SK-N-SH treated with all-trans-retinoic acid at 6 μM for 48 hours (cell line): ENCODE results near the gene TEX2.

Source experiments
- ATAC-seq: fragments of 200-7000 bp; cut with Tn5 transposase; 3 replicates; pipeline ENCODE4 v1.9.1; 2020; ENCODE audit warnings: mild to moderate bottlenecking, moderate library complexity
- ARNTL ChIP-seq: fragments of 450-650 bp; formaldehyde crosslinking; IDR thresholded peaks from 2 replicates; pipeline ENCODE4 v1.5.0; 2020; ENCODE audit warnings: low read depth, mild to moderate bottlenecking, moderate library complexity, borderline replicate concordance
- CSDC2 ChIP-seq: fragments of 250-450 bp; sonication (Bioruptor Pico); IDR thresholded peaks from 2 replicates; pipeline ENCODE4 v1.5.0; 2020; ENCODE audit warnings: mild to moderate bottlenecking, moderate library complexity
- ESRRG ChIP-seq: fragments of 250-450 bp; sonication (Bioruptor Pico); IDR thresholded peaks from 2 replicates; pipeline ENCODE4 v1.6.1; 2021; ENCODE audit warnings: mild to moderate bottlenecking
- GLIS3 ChIP-seq: fragments of 250-450 bp; sonication (Bioruptor Pico); IDR thresholded peaks from 2 replicates; pipeline ENCODE4 v1.5.0; 2020; ENCODE audit warnings: mild to moderate bottlenecking, moderate library complexity
- ISL1 ChIP-seq: fragments of 250-450 bp; sonication (Bioruptor Pico); IDR thresholded peaks from 2 replicates; pipeline ENCODE4 v2.1.2; 2022; ENCODE audit warnings: mild to moderate bottlenecking, moderate library complexity
- OSR1 ChIP-seq: fragments of 250-450 bp; sonication (Bioruptor Pico); IDR thresholded peaks from 2 replicates; pipeline ENCODE4 v1.8.0; 2022; ENCODE audit warnings: moderate library complexity, mild to moderate bottlenecking, inconsistent platforms
- PPARA ChIP-seq: fragments of 250-450 bp; sonication (Bioruptor Pico); IDR thresholded peaks from 2 replicates; pipeline ENCODE4 v1.5.0; 2020; ENCODE audit warnings: mild to moderate bottlenecking, borderline replicate concordance
- RARB ChIP-seq: fragments of 250-450 bp; sonication (Bioruptor Pico); IDR thresholded peaks from 2 replicates; pipeline ENCODE4 v1.8.0; 2021; ENCODE audit warnings: mild to moderate bottlenecking, moderate library complexity
- SNAI2 ChIP-seq: fragments of 250-450 bp; sonication (Bioruptor Pico); IDR thresholded peaks from 2 replicates; pipeline ENCODE4 v1.5.0; 2020; ENCODE audit warnings: mild to moderate bottlenecking, moderate library complexity
- TCF4 ChIP-seq: fragments of 250-450 bp; sonication (Bioruptor Pico); IDR thresholded peaks from 2 replicates; pipeline ENCODE4 v1.8.0; 2021; ENCODE audit warnings: mild to moderate bottlenecking, moderate library complexity, borderline replicate concordance
- TOX ChIP-seq: fragments of 250-450 bp; sonication (Bioruptor Pico); IDR thresholded peaks from 2 replicates; pipeline ENCODE4 v1.8.0; 2021; ENCODE audit warnings: mild to moderate bottlenecking, moderate library complexity, borderline replicate concordance
- ZC3H10 ChIP-seq: fragments of 250-450 bp; sonication (Bioruptor Pico); IDR thresholded peaks from 2 replicates; pipeline ENCODE4 v1.5.1; 2021; ENCODE audit warnings: mild to moderate bottlenecking, moderate library complexity
- ZFP3 ChIP-seq: fragments of 250-450 bp; sonication (Bioruptor Pico); IDR thresholded peaks from 2 replicates; pipeline ENCODE4 v1.5.0; 2020; ENCODE audit warnings: mild to moderate bottlenecking, moderate library complexity
- ZFP30 ChIP-seq: fragments of 450-650 bp; formaldehyde crosslinking; IDR thresholded peaks from 2 replicates; pipeline ENCODE4 v1.5.0; 2022; ENCODE audit warnings: mild to moderate bottlenecking, moderate library complexity
- ZNF565 ChIP-seq: fragments of 450-650 bp; formaldehyde crosslinking; conservative IDR thresholded peaks from 2 replicates; pipeline ENCODE4 v1.5.0; 2020; ENCODE audit warnings: low read depth, mild to moderate bottlenecking, moderate library complexity
- ZNF70 ChIP-seq: fragments of 450-650 bp; formaldehyde crosslinking; IDR thresholded peaks from 2 replicates; pipeline ENCODE4 v1.5.0; 2020; ENCODE audit warnings: mild to moderate bottlenecking, moderate library complexity
- ZNF8 ChIP-seq: fragments of 450-650 bp; formaldehyde crosslinking; IDR thresholded peaks from 2 replicates; pipeline ENCODE4 v1.5.0; 2020; ENCODE audit warnings: mild to moderate bottlenecking, moderate library complexity
- TF ChIP-seq, protein P1 (sequence below): fragments of 250-450 bp; sonication (Bioruptor Pico); IDR thresholded peaks from 2 replicates; pipeline ENCODE4 v1.8.0; 2020; ENCODE audit warnings: mild to moderate bottlenecking, moderate library complexity, borderline replicate concordance
- TF ChIP-seq, protein P2 (sequence below): fragments of 250-450 bp; sonication (Bioruptor Pico); IDR thresholded peaks from 2 replicates; pipeline ENCODE4 v1.8.0; 2021; ENCODE audit warnings: low read depth, mild to moderate bottlenecking, moderate library complexity, borderline replicate concordance
- TF ChIP-seq, protein P3 (sequence below): fragments of 250-450 bp; sonication (Bioruptor Pico); IDR thresholded peaks from 2 replicates; pipeline ENCODE4 v1.5.0; 2020; ENCODE audit warnings: mild to moderate bottlenecking, moderate library complexity
- TF ChIP-seq, protein P4 (sequence below): fragments of 250-450 bp; sonication (Bioruptor Pico); IDR thresholded peaks from 2 replicates; pipeline ENCODE4 v1.5.1; 2021; ENCODE audit warnings: mild to moderate bottlenecking, moderate library complexity

Gene TEX2

DNA sequence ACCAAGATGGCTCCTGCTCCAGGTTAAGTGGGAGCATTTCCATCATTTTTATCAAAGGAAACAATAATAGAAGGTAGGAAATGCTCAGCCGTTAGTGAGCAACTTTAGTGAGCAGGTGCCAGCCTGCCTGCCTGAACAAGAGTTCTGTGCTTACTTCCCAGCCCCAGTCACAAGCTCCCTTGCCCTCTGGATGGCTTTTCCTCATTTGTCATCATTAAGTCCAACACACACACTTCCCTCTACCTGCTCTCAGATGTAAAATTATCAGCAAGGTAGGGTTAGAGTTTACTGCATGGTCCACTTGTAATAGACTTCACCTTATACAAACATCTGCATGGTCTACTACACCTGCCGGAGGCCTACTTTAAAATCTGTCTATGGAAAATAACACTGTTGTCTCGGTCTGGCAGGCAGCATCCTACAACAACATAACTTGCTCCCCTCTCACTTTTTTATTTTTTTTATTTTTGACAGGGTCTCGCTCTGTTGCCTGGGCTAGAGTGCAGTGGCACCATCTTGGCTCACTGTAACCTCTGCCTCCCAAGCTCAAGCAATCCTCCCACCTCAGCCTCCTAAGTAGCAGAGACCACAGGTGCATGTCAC is 12.7 kb downstream of the TEX2 start (continued):
- no peak for TF ChIP-seq ESRRG (CRISPR knock-in tag)
- TF ChIP-seq, protein P1, sequence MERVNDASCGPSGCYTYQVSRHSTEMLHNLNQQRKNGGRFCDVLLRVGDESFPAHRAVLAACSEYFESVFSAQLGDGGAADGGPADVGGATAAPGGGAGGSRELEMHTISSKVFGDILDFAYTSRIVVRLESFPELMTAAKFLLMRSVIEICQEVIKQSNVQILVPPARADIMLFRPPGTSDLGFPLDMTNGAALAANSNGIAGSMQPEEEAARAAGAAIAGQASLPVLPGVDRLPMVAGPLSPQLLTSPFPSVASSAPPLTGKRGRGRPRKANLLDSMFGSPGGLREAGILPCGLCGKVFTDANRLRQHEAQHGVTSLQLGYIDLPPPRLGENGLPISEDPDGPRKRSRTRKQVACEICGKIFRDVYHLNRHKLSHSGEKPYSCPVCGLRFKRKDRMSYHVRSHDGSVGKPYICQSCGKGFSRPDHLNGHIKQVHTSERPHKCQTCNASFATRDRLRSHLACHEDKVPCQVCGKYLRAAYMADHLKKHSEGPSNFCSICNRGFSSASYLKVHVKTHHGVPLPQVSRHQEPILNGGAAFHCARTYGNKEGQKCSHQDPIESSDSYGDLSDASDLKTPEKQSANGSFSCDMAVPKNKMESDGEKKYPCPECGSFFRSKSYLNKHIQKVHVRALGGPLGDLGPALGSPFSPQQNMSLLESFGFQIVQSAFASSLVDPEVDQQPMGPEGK (CRISPR knock-in tag), result no peak
- TF ChIP-seq OSR1 (CRISPR knock-in tag), result no peak

DNA sequence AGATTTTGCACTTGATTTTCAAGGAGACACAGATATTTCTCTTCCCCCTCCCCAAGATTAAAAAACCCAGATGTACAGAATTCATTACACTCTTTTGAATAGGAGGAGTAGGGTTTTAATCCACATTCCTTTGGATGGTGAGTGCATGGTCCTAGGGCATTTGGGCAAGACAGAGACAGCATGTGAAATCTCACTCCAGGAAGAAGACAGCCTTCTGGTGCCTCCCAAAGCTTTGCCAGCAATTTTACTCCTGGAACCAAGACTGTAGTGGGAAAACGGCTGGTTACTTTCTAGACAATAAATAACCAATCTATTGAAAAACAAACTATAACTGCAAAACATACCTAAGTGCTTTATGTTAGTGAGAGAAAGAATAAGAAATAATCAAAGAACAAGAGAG is 15.2 kb downstream of the TEX2 start:
- no peak for ATAC-seq
- TF ChIP-seq ZFP3 (CRISPR knock-in tag) (no peak), OSR1 (CRISPR knock-in tag) (no peak), ARNTL (no peak), ZNF70 (CRISPR knock-in tag) (no peak), SNAI2 (CRISPR knock-in tag) (no peak), PPARA (CRISPR knock-in tag) (no peak), TOX (CRISPR knock-in tag) (no peak), GLIS3 (CRISPR knock-in tag) (no peak), CSDC2 (CRISPR knock-in tag) (no peak), ISL1 (no peak), ZNF8 (no peak), ZNF565 (CRISPR knock-in tag) (no peak), RARB (CRISPR knock-in tag) (no peak), ZC3H10 (CRISPR knock-in tag) (no peak), TCF4 (CRISPR knock-in tag) (no peak), ZFP30 (no peak)
- TF ChIP-seq, protein P2, sequence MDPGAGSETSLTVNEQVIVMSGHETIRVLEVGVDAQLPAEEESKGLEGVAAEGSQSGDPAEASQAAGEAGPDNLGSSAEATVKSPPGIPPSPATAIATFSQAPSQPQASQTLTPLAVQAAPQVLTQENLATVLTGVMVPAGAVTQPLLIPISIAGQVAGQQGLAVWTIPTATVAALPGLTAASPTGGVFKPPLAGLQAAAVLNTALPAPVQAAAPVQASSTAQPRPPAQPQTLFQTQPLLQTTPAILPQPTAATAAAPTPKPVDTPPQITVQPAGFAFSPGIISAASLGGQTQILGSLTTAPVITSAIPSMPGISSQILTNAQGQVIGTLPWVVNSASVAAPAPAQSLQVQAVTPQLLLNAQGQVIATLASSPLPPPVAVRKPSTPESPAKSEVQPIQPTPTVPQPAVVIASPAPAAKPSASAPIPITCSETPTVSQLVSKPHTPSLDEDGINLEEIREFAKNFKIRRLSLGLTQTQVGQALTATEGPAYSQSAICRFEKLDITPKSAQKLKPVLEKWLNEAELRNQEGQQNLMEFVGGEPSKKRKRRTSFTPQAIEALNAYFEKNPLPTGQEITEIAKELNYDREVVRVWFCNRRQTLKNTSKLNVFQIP (CRISPR knock-in tag), result no peak
- TF ChIP-seq, protein P3, sequence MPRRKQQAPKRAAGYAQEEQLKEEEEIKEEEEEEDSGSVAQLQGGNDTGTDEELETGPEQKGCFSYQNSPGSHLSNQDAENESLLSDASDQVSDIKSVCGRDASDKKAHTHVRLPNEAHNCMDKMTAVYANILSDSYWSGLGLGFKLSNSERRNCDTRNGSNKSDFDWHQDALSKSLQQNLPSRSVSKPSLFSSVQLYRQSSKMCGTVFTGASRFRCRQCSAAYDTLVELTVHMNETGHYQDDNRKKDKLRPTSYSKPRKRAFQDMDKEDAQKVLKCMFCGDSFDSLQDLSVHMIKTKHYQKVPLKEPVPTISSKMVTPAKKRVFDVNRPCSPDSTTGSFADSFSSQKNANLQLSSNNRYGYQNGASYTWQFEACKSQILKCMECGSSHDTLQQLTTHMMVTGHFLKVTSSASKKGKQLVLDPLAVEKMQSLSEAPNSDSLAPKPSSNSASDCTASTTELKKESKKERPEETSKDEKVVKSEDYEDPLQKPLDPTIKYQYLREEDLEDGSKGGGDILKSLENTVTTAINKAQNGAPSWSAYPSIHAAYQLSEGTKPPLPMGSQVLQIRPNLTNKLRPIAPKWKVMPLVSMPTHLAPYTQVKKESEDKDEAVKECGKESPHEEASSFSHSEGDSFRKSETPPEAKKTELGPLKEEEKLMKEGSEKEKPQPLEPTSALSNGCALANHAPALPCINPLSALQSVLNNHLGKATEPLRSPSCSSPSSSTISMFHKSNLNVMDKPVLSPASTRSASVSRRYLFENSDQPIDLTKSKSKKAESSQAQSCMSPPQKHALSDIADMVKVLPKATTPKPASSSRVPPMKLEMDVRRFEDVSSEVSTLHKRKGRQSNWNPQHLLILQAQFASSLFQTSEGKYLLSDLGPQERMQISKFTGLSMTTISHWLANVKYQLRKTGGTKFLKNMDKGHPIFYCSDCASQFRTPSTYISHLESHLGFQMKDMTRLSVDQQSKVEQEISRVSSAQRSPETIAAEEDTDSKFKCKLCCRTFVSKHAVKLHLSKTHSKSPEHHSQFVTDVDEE (CRISPR knock-in tag), result no peak
- TF ChIP-seq, protein P4, sequence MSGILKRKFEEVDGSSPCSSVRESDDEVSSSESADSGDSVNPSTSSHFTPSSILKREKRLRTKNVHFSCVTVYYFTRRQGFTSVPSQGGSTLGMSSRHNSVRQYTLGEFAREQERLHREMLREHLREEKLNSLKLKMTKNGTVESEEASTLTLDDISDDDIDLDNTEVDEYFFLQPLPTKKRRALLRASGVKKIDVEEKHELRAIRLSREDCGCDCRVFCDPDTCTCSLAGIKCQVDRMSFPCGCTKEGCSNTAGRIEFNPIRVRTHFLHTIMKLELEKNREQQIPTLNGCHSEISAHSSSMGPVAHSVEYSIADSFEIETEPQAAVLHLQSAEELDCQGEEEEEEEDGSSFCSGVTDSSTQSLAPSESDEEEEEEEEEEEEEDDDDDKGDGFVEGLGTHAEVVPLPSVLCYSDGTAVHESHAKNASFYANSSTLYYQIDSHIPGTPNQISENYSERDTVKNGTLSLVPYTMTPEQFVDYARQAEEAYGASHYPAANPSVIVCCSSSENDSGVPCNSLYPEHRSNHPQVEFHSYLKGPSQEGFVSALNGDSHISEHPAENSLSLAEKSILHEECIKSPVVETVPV (CRISPR knock-in tag), result no peak
- TF ChIP-seq, protein P1 (CRISPR knock-in tag), result no peak
